ENCODE results near the gene RPH3AL.

Gene RPH3AL

GRCh38 chr17:353213-353837, 718 bp upstream of the RPH3AL start:
- DNase-seq: no peak

DNA sequence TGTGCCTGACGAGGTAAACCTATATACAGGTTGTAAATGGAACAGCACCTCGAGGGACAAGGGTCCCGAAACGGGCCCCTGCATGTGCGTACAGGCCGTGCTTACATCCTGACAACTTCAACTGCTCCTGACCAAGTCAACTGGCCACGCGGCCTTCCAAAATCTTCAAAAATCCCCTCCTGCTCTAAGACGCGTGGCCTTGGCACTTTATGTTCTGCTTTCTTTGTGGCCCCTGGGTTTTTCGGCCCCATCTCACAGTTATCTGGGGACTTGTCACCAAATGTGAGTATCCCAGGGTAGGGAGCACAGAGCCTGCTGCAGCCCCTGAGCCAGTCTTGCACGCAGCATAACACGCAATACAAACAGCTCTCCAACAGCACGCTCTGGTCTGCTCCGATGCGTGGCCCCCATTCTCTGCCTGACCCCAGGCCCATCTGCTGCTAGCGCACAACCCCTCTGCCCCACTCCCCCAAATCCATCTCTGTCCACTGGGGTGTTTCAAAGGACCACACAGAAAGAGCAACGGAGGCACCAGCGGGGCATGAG, 659 bp downstream of the RPH3AL start:
- no peak for DNase-seq

- no peak for DNase-seq
These were observed 1.2 kb downstream of the RPH3AL start for GRCh38 chr17:351449-351738.

GRCh38 chr17:350706-351448, 1.7 kb downstream of the RPH3AL start:
- peak; percentile 56 for DNase-seq

GRCh38 chr17:349666-350065, 2.9 kb downstream of the RPH3AL start:
- DNase-seq: peak; percentile 12

GRCh38 chr17:348692-349425, 3.7 kb downstream of the RPH3AL start:
- no peak for DNase-seq

- no peak for DNase-seq
These were observed 4.6 kb downstream of the RPH3AL start for GRCh38 chr17:348012-348411.

DNA sequence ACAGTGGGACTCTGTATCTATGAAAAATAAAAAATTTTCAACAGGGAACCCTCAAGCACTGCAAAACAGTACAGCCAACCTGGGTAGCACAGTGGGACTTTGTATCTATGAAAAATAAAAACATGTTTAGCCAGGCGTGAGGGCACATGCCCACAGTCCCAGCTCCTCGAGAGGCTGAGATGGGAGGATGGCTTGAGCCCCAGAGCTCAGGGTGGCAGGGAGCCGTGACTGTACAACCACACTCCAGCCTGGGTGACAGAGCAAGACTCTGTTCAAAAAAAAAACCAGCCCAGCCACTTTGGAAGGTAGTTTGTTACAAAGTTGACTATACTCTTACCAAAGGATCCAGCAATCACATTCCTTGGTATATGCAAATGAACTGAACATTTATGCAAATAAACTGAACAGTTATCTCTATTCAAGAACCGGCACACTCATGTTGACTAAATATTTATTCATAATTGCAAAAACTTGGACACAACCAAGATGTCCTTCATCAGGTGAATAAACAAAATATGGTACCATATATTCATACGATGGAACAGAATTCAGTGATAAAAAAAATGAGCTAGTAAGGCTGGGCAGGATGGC, 5.2 kb downstream of the RPH3AL start:
- no peak for DNase-seq

- no peak for DNase-seq
These were observed 6.4 kb downstream of the RPH3AL start for GRCh38 chr17:345992-346785.

- DNase-seq: no peak
These were observed 7.3 kb downstream of the RPH3AL start for GRCh38 chr17:345261-345660.

DNA sequence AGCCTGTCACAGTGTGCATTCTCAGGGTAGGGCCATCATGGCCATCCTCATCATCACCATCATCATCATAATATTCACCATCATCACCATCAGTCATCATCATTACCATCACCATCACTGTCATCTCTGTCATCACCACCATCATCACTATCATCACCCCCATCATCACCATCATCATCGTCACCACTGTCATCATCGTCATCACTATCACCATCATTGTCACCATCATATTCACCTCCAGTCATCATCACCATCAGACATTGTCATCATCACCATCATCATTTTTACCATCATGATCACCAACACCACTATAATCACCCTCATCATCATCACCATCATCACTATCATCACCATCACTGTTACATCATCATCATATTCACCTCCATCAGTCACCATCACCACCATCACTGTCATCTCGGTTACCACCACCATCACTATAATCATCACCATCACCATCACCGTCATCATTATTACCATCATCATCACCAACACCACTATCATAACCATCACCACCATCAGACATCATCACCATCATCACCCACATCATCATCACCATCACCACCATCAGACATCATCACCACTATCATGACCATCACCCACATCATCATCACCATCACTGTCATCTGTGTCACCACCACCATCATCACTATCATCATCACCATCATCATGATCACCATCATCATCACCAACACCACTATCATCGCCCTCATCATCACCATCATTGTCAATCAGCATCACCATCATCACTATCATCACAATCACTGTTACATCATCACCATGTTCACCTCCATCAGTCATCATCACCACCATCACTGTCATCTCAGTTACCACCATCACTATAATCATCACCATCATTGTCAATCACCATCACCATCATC, 8.5 kb downstream of the RPH3AL start:
- DNase-seq: no peak

GRCh38 chr17:343211-343610, 9.4 kb downstream of the RPH3AL start:
- DNase-seq: no peak

- no peak for DNase-seq
These were observed 12.5 kb downstream of the RPH3AL start for GRCh38 chr17:340074-340473.

GRCh38 chr17:339193-340061, 13.2 kb downstream of the RPH3AL start:
- DNase-seq: no peak

DNA sequence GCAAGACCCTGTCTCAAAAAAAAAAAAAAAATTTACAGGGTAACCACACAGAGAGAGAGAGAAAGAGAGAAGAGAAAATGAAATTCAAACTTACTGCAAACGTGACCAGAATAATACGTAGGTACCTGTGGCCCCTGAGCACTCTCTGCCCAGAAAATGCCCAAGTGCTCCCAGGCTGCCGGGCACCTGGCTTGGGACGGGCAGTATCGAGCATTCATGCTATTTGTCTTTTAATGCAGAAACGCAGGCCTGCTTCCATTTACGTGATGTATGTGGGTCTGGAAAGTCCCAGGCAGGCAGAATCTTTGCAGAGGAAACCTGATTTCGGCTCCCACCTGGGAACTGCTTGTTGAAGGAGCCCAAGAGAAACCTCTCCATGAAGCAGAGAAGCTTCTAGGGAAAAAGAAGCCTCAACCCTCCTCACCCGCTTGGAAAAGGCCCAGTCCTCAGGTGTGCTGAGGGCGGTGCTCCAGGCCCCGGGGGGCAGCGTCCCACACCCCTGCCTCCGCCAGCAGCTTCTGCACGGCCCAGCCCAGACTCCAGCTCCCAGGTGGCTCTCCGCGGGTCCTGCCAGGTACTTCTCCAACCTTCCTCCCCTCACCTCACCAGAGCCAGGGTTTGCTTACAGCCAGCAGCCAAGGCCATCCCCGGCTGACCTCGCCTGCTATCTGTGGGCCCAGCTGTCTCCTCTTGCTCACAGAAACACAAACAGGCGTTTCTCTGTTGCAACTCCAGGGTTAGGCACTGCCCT, 14.0 kb downstream of the RPH3AL start:
- DNase-seq: peak; percentile 0

- no peak for DNase-seq
These were observed 14.7 kb downstream of the RPH3AL start for GRCh38 chr17:337866-338265.

DNA sequence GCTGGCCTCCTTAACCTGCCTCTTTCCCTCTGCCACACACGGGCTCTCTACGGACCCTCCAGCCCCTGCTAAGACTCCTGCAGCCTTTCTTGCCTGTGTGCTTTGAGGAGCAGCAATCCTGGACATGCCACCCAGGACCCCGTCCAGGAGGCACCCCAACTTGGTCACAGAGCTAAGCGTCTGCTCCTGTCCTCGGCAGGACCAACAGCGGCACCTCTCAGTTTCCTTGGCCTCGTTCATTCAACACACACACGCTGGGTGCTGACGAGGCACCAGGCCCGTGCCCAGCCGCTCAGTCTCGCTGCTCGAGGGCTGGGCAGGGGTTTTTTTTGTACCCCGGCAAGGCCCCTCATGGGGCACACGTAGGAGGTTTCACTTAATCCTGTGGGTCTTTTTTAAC, 15.2 kb downstream of the RPH3AL start:
- no peak for DNase-seq

DNA sequence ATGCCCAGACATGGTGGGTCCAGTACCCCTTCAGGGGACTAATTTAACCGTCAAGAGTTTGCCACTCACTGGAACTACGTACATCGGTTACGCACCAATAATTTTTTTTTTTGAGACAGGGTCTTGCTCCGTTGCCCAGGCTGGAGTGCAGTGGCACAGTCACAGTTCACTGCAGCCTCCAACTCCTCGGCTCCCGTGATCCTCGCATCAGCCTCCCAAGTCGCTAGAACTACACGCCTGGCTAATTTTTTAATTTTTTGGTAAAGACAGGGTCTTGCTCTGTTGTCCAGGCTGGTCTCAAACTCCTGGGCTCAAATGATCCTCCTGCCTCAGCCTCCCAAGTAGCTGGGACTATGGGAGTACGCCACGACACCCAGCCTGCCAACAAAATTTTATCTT, 15.6 kb downstream of the RPH3AL start:
- no peak for DNase-seq

DNA sequence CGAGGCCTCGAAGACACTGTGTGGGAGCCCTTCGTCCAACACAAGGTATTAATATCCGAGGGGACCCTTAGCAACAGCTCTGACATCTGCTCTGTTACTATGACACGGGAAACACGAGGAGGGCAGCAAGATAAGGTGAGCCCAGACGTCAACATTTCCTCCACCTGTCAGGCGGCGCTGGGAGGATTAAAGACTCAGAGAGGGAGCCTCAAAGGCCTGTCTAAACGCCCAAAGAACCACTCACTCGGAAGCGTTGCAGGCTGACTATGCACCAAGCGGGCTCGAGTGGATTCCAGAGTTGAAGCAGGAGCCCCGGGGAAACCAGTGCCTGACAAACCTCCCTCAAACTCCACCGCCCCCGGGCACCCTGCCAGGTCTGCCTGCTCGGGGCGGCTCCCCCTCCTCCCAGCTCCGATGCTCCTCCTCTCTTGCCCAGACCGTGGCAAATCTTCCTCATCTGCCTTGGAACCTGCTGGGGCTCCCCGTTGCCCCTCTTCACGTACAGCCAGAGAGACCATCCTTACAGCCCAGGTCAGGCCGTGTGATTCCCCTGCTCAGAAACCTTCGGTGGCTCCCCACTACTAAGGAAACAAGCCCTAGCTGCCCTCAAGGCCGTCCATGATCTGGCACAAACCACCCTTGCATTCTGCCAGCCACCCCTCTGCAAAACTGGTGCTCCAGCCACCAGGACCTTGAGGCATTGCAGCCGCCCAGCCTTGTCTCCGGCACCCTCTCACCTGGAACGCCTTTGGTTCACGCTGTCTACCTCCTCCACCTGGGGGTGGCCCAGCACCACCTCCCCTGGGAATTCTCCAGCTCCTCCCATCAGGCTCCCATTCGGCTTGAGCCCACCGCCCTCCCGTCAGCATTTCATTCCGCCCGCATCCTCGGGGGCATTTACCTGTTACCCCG, 16.2 kb downstream of the RPH3AL start:
- no peak for DNase-seq

All from GF-D8 (cell line).